Measurements from ENCODE around the gene MPP2. TPM values are rescaled to one million over a fixed set of nuclear protein-coding genes. Genes with fewer than 3 reads are reported as not detected.

The MPP2 gene
- total RNA-seq, 2 donors from 2014 or later, result 1.1 to 2.8 TPM

DNA sequence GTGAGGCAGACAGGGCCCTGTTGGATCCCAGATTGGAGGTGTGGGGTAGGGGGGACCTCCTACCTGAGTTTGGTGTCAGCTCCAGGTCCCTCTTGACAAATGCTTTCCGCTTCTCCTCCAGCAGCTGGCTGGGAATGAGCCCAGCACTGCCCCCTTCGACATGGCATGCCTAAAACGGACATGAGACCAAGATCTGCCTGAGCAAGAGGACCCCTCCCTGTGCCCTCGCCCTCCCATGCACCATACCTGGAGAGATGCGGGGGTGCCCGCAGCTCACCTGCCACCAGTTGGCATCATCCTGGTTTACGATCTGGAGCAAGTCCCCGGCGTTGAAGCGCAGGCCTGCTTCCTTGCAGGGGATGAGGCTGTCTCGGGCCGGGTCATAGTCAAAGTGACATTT is 26.2 kb downstream of the MPP2 start:
- intact Hi-C loops (cut with DNase I), result no loop called here
- peaks cover 5% of the 10 kb centered on the region for H3K4me1 ChIP-seq
- TF ChIP-seq, protein P1, sequence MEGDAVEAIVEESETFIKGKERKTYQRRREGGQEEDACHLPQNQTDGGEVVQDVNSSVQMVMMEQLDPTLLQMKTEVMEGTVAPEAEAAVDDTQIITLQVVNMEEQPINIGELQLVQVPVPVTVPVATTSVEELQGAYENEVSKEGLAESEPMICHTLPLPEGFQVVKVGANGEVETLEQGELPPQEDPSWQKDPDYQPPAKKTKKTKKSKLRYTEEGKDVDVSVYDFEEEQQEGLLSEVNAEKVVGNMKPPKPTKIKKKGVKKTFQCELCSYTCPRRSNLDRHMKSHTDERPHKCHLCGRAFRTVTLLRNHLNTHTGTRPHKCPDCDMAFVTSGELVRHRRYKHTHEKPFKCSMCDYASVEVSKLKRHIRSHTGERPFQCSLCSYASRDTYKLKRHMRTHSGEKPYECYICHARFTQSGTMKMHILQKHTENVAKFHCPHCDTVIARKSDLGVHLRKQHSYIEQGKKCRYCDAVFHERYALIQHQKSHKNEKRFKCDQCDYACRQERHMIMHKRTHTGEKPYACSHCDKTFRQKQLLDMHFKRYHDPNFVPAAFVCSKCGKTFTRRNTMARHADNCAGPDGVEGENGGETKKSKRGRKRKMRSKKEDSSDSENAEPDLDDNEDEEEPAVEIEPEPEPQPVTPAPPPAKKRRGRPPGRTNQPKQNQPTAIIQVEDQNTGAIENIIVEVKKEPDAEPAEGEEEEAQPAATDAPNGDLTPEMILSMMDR (IDR thresholded peaks at IDR 0.05), result no peak
- H3K36me3 ChIP-seq, result no peaks in the 10 kb centered on the region
- H3K4me3 ChIP-seq, result no peak overlapping the region
- DNase-seq, result no peak
- no peak overlapping the region for H3K27ac ChIP-seq
- H3K27me3 ChIP-seq, result no peaks in the 10 kb centered on the region
- no peak overlapping the region for H3K9ac ChIP-seq (ENCODE audit: low read depth in 2 of 2, low read length in 2 of 2)
- no peaks in the 10 kb centered on the region for H3K9me3 ChIP-seq

DNA sequence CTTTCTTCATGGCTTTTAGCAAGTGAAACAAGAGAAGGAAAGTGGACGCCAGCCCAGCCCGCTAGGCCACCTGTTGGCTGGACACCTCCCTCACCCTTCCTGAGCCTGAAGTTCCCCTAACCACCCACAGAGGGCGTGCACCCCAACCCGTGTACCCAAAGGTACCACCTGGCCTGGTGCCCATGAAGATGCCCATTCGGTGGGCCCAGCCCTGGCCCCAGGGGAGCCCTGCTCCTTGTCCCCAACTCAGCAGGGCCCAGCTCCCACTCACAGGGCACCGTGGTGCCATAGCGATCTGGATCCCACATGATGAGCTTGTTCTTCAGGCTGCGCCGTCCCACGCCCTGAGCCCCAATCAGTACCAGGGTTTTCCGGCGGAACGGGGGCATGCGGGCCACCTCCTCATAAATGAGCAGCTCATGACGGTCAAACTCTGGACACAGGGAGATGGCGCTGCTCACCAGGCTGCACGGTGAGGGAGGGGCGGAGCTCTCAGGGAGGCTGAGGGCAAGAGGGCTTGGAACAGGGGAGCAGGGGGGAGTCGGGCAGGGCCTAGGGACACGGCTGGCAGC is 26.8 kb downstream of the MPP2 start:
- no peak overlapping the region for H3K4me3 ChIP-seq
- H3K36me3 ChIP-seq, result no peaks in the 10 kb centered on the region
- intact Hi-C loops (cut with DNase I), result no loop called here

DNA sequence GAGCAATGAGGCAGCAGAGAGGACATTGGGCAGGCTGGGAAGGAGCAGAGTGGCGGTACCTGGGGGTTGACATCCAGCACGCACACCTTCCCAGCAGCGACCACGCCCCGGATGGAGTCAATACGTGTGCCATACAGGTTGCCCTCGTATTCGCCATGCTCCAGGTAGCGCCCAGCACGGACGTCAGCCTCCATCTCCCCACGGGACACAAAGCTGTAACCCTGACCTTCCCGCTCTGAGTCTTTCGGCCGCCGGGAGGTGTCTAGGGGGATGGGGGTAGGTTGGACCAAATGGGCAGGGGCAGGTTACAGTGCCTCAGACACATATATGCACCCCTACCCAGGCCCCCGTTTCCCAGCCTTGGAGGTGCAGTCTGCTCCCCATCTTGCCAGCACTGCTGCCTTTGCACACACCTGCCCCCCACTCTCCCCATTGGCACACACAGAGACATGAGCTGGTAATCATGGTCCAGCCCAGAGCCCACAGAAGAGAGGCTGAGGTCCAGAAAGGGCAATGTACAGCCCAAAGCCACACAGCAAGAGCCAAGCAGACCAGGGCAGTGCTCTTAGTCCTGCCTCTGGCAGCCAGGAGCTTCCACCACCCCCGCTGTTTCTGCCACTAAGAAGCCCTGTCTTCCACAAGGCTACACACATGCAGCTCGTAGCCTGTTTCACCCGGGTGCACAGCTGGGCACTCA is 27.5 kb downstream of the MPP2 start:
- Histone ChIP-seq H3K27me3 (no peaks in the 10 kb centered on the region), H3K9me3 (no peaks in the 10 kb centered on the region), H3K4me3 (no peak overlapping the region), H3K36me3 (no peaks in the 10 kb centered on the region), H3K4me1 (peaks cover 5% of the 10 kb centered on the region), H3K27ac (no peak overlapping the region), H3K9ac (ENCODE audit: low read depth in 2 of 2, low read length in 2 of 2) (peak overlapping the region in 1 of 2 donors; percentile 19)
- intact Hi-C loops (cut with DNase I), result no loop called here
- TF ChIP-seq, protein P1 (IDR thresholded peaks at IDR 0.05), result no peak
- no peak for DNase-seq

More for the DNA sequence above, 26.8 kb downstream of the MPP2 start:
- H3K9me3 ChIP-seq, result no peaks in the 10 kb centered on the region
- H3K27me3 ChIP-seq, result no peaks in the 10 kb centered on the region
- DNase-seq, result peak; percentile 69
- H3K4me1 ChIP-seq, result peaks cover 5% of the 10 kb centered on the region
- H3K27ac ChIP-seq, result no peak overlapping the region
- peak overlapping the region in 1 of 2 donors; percentile 19 for H3K9ac ChIP-seq (ENCODE audit: low read depth in 2 of 2, low read length in 2 of 2)
- TF ChIP-seq, protein P1 (IDR thresholded peaks at IDR 0.05), result peak; percentile 86

DNA sequence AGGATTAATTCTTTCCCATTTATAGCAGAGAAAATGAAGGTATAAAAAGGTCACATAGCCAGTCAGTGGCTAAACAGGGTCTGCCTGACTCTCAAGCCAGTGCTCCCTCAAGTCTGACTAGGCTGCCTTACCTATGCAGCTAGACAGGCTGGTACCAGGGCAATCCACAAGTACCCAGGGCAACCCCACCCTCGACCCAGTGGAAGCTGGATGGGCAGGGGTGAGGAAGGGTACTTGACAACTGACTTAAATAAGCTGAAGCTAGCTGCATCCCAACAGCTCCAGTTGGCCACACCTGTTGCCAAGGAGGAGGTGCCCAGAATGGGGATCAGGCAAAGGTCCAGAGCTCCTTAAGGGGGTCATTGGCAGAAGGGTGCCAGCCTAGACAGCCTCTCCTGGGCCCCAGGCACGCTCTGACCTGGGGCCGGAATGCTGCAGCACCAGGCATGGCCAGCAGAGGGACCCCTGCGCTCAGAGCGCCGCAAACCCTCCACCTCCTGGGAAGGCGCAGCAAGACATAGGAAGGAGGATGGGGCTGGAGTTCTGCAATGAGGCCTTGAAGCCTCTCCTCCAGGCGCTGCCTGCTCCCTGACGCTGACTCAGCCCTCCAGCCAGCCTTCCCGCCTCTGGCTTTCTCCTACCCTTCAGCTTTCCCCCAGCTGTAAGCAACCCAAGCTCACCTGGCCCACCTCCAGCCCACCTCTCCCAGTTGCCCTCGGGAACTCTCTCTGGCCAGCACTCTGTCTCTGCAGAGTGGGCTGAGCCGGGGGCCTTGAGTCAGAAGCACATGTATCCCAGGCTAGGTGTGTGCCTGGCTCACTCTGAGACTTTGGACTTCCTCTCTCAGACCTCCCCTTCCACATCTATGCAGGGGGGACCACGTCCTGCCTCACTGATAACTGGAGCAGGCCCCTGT is 28.8 kb downstream of the MPP2 start:
- Histone ChIP-seq H3K36me3 (no peaks in the 10 kb centered on the region), H3K9me3 (no peaks in the 10 kb centered on the region), H3K4me1 (peaks cover 5% of the 10 kb centered on the region), H3K27ac (no peak overlapping the region), H3K9ac (ENCODE audit: low read depth in 2 of 2, low read length in 2 of 2) (peak overlapping the region in 1 of 2 donors; percentile 21), H3K4me3 (no peak overlapping the region), H3K27me3 (no peaks in the 10 kb centered on the region)
- intact Hi-C loops (cut with DNase I), result no loop called here
- TF ChIP-seq, protein P1 (IDR thresholded peaks at IDR 0.05), result peak; percentile 91
- DNase-seq, result peak; percentile 76

DNA sequence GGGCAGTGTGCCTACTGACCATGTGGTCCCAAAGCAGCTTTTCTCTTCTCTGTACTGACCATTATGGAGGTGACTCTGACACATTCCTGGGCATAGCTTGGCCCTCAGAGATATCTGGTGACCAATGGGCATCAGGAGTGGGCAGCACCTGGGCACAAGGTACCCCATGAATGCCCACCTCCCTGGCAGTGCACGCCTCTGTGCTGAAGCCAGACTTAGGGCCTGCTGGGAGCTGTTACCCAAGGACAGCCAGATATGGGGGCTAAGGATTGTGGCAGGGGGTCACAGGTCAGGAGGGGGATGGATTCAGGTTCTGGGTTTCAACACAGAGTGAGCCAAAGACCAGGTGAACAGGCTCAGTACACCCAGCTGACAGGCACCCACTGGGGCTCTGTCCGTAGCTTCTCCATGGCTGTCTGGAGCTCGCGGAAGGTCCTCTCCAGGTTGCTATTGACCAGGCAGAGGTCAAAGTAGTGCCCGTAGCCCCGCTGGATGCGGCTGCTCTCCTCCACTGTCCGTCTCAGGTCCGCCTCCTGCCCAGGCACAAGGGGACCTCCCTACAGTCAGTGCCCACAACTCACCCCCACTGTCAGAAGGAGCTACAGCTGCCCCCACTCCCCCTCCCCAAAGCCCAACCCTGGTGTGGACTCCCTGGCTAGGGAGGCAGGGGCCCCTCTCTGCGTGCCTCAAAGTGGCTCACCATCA is 29.7 kb downstream of the MPP2 start:
- no peak for DNase-seq
- Histone ChIP-seq H3K9me3 (no peaks in the 10 kb centered on the region), H3K27me3 (no peaks in the 10 kb centered on the region), H3K9ac (ENCODE audit: low read depth in 2 of 2, low read length in 2 of 2) (peak overlapping the region in 1 of 2 donors; percentile 21), H3K4me3 (no peak overlapping the region), H3K27ac (no peak overlapping the region), H3K4me1 (peaks cover 5% of the 10 kb centered on the region), H3K36me3 (no peaks in the 10 kb centered on the region)
- intact Hi-C loops (cut with DNase I), result no loop called here
- TF ChIP-seq, protein P1 (IDR thresholded peaks at IDR 0.05), result no peak

Measured in colonic mucosa (tissue), 4 donors.